ENCODE data around the gene ATP8A2. TPM values are rescaled to one million over a fixed set of nuclear protein-coding genes. Genes with fewer than 3 reads are reported as not detected.

Gene ATP8A2
- total and polyA plus RNA-seq, 7 donors = under 0.01 to 2.2 (median 1.2) TPM; not detected in 1

DNA sequence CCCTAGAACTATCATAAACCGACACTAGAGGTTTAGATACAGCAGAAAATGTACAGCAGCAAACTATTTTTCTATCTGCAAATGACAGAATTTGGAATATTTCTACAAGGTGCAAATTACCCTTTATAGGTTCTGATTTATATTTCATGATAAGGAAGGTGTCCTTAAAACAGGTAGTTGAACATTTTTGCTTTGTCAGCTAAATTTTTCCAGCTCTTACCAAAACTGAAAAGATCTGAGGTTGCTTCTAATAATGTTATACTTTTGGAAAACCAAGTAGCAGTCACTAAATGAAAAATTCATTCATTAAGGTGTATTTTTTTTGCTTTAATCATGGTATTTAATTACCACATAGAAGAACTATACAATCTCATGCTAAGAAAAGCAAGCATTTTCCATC, 671.0 kb downstream of the ATP8A2 start:
- WGBS, 2 donors = 73 to 81% methylated on average over 1 of the region's 1 CpG
- intact Hi-C loops (cut with DNase I) = no loop called here
- H3K4me3 ChIP-seq = no peak overlapping the region
- peaks cover 0 to 31% (median 15%) of the 10 kb centered on the region in 3 donors for H3K27me3 ChIP-seq
- H3K9me3 ChIP-seq = no peaks in the 10 kb centered on the region
- TF ChIP-seq POLR2AphosphoS5 (IDR thresholded peaks at IDR 0.05) (no peak), EP300 (IDR thresholded peaks at IDR 0.05) (no peak), POLR2A (IDR thresholded peaks at IDR 0.05) (no peak)
- TF ChIP-seq, protein P1, sequence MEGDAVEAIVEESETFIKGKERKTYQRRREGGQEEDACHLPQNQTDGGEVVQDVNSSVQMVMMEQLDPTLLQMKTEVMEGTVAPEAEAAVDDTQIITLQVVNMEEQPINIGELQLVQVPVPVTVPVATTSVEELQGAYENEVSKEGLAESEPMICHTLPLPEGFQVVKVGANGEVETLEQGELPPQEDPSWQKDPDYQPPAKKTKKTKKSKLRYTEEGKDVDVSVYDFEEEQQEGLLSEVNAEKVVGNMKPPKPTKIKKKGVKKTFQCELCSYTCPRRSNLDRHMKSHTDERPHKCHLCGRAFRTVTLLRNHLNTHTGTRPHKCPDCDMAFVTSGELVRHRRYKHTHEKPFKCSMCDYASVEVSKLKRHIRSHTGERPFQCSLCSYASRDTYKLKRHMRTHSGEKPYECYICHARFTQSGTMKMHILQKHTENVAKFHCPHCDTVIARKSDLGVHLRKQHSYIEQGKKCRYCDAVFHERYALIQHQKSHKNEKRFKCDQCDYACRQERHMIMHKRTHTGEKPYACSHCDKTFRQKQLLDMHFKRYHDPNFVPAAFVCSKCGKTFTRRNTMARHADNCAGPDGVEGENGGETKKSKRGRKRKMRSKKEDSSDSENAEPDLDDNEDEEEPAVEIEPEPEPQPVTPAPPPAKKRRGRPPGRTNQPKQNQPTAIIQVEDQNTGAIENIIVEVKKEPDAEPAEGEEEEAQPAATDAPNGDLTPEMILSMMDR (IDR thresholded peaks at IDR 0.05) = no peak
- no peaks in the 10 kb centered on the region for H3K4me1 ChIP-seq
- no peak for DNase-seq
- no peak overlapping the region for H3K27ac ChIP-seq
- H3K36me3 ChIP-seq = no peaks in the 10 kb centered on the region

GRCh38 chr13:26045142-26045541, 673.4 kb downstream of the ATP8A2 start:
- H3K27me3 ChIP-seq = peaks cover 14 to 55% (median 38%) of the 10 kb centered on the region in 3 donors
- WGBS, 2 donors = 57 to 68% methylated on average over 2 of the region's 2 CpGs
- H3K27ac ChIP-seq = no peak overlapping the region
- H3K4me1 ChIP-seq = peaks cover 0 to 10% (median 5%) of the 10 kb centered on the region in 4 donors
- H3K9me3 ChIP-seq = no peaks in the 10 kb centered on the region
- H3K4me3 ChIP-seq = no peak overlapping the region
- intact Hi-C loops (cut with DNase I) = no loop called here
- no peak for DNase-seq
- no peak for TF ChIP-seq POLR2A (IDR thresholded peaks at IDR 0.05)
- TF ChIP-seq POLR2AphosphoS5 (IDR thresholded peaks at IDR 0.05) = no peak
- H3K36me3 ChIP-seq = no peaks in the 10 kb centered on the region

DNA sequence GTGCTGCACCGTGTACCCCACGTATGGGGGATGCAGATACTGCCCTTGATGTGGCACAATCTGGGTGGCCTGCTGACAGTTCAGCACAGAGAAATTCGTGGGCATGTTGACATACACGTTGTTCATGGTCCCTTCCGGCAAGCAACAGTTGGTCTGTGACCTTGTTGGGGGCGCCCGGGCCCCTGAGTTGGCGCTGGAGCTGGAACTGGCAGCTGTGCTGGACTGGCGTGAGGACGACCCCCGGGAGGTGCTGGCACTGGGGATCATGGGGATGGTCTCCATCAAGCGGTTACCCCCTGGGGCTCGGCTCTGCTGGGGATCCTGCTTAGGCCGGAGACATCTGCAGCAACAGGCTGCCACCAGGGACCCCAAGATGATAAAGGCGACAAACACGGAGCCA, 674.9 kb downstream of the ATP8A2 start:
- H3K27me3 ChIP-seq = peaks cover 26 to 70% (median 53%) of the 10 kb centered on the region in 3 donors
- intact Hi-C loops (cut with DNase I) = no loop called here
- DNase-seq = no peak
- WGBS, 2 donors = 90 to 93% methylated on average over 16 of the region's 16 CpGs
- peaks cover 0 to 25% (median 20%) of the 10 kb centered on the region in 4 donors for H3K4me1 ChIP-seq
- TF ChIP-seq, protein P1 (IDR thresholded peaks at IDR 0.05) = no peak
- TF ChIP-seq POLR2A (IDR thresholded peaks at IDR 0.05) (no peak), EP300 (IDR thresholded peaks at IDR 0.05) (no peak), POLR2AphosphoS5 (IDR thresholded peaks at IDR 0.05) (no peak)
- no peaks in the 10 kb centered on the region for H3K9me3 ChIP-seq
- H3K36me3 ChIP-seq = no peaks in the 10 kb centered on the region
- no peak overlapping the region for H3K4me3 ChIP-seq
- H3K27ac ChIP-seq = no peak overlapping the region

- Histone ChIP-seq H3K4me3 (no peak overlapping the region), H3K27ac (no peak overlapping the region), H3K9me3 (no peaks in the 10 kb centered on the region), H3K36me3 (no peaks in the 10 kb centered on the region), H3K4me1 (peaks cover 0 to 29% (median 22%) of the 10 kb centered on the region in 4 donors), H3K27me3 (peaks cover 26 to 74% (median 54%) of the 10 kb centered on the region in 3 donors)
- TF ChIP-seq, protein P1 (IDR thresholded peaks at IDR 0.05) = no peak
- intact Hi-C loops (cut with DNase I) = no loop called here
- WGBS, 2 donors = 93 to 94% methylated on average over 4 of the region's 4 CpGs
- no peak for DNase-seq
These were observed 675.3 kb downstream of the ATP8A2 start for GRCh38 chr13:26047040-26047439.

DNA sequence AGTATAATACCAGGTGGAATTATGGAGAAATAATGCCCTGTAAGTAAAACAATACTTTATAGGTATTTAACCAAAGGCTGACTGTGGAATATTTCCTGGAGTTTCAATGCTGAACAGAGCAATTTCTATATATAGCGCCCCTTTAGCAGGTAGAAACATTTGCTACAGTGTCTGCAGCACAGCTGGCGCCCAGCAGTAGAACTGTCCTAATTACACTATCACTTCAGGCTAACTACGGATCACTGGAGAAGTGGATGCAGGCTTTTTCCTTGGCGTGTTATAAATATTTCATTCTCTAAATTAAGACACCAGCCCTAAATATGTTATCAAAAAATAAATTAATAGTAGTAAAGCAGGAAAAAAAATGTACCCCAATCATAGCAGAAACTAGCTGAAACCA, 677.0 kb downstream of the ATP8A2 start:
- intact Hi-C loops (cut with DNase I) = no loop called here
- H3K4me3 ChIP-seq = no peak overlapping the region
- H3K9me3 ChIP-seq = no peaks in the 10 kb centered on the region
- peaks cover 26 to 80% (median 54%) of the 10 kb centered on the region in 3 donors for H3K27me3 ChIP-seq
- DNase-seq = no peak
- H3K36me3 ChIP-seq = no peaks in the 10 kb centered on the region
- H3K27ac ChIP-seq = no peak overlapping the region
- 58 to 72% methylated on average over 4 of the region's 4 CpGs for WGBS, 2 donors
- peaks cover 0 to 30% (median 23%) of the 10 kb centered on the region in 4 donors for H3K4me1 ChIP-seq
- TF ChIP-seq POLR2AphosphoS5 (IDR thresholded peaks at IDR 0.05) (no peak), EP300 (IDR thresholded peaks at IDR 0.05) (no peak), POLR2A (IDR thresholded peaks at IDR 0.05) (no peak)
- TF ChIP-seq, protein P1 (IDR thresholded peaks at IDR 0.05) = no peak
